ENCODE data around the gene MACROH2A2.
"Not testable (repeated sequence)": the region's sequence is repeated elsewhere in the genome, so short reads cannot be mapped to it uniquely, and the experiment has no call there.

MACROH2A2 gene

GRCh38 chr10:70068925-70069324 is 16.3 kb downstream of the MACROH2A2 start:
- no peak for DNase-seq

- no peak for DNase-seq
Measured at GRCh38 chr10:70069346-70069745, 16.7 kb downstream of the MACROH2A2 start.

- DNase-seq: no peak
Measured at GRCh38 chr10:70070834-70071233, 18.2 kb downstream of the MACROH2A2 start.

GRCh38 chr10:70074165-70074564 is 21.5 kb downstream of the MACROH2A2 start:
- no peak for DNase-seq

GRCh38 chr10:70074971-70075370 is 22.3 kb downstream of the MACROH2A2 start:
- no peak for DNase-seq

GRCh38 chr10:70078329-70078728 is 25.7 kb downstream of the MACROH2A2 start:
- no peak for DNase-seq

- no peak for DNase-seq
Measured at GRCh38 chr10:70078937-70079336, 26.3 kb downstream of the MACROH2A2 start.

- DNase-seq: not testable (repeated sequence)
Measured at GRCh38 chr10:70080789-70081188, 28.1 kb downstream of the MACROH2A2 start.

GRCh38 chr10:70084189-70084588 is 31.5 kb downstream of the MACROH2A2 start:
- DNase-seq: no peak

GRCh38 chr10:70085975-70086613 is 33.4 kb downstream of the MACROH2A2 start:
- DNase-seq: no peak

- DNase-seq: no peak
Measured at GRCh38 chr10:70087616-70088307, 35.1 kb downstream of the MACROH2A2 start.

GRCh38 chr10:70088308-70088698 is 35.7 kb downstream of the MACROH2A2 start:
- DNase-seq: no peak

- DNase-seq: no peak
Measured at GRCh38 chr10:70090013-70090412, 37.4 kb downstream of the MACROH2A2 start.

- DNase-seq: no peak
Measured at GRCh38 chr10:70090951-70091350, 38.3 kb downstream of the MACROH2A2 start.

GRCh38 chr10:70092389-70092718 is 39.7 kb downstream of the MACROH2A2 start:
- DNase-seq: no peak

GRCh38 chr10:70093335-70093944 is 40.8 kb downstream of the MACROH2A2 start:
- no peak for DNase-seq

- DNase-seq: no peak
Measured at GRCh38 chr10:70094250-70094649, 41.6 kb downstream of the MACROH2A2 start.

- DNase-seq: no peak
Measured at GRCh38 chr10:70096016-70096704, 43.5 kb downstream of the MACROH2A2 start.

- DNase-seq: no peak
Measured at GRCh38 chr10:70096705-70097420, 44.2 kb downstream of the MACROH2A2 start.

- DNase-seq: no peak
Measured at GRCh38 chr10:70097459-70097858, 44.8 kb downstream of the MACROH2A2 start.

- DNase-seq: no peak
Measured at GRCh38 chr10:70098271-70098670, 45.6 kb downstream of the MACROH2A2 start.

GRCh38 chr10:70101068-70101562 is 48.5 kb downstream of the MACROH2A2 start:
- not testable (repeated sequence) for DNase-seq

- DNase-seq: no peak
Measured at GRCh38 chr10:70101668-70102067, 49.0 kb downstream of the MACROH2A2 start.
